PC-9 (cell line): ENCODE measurements around the gene UFC1.

ENCODE experiments used
- EZH2 ChIP-seq: fragments of 200-600 bp; sonication (generic); IDR thresholded peaks from 2 replicates; pipeline ENCODE4 v1.8.0; 2017; ENCODE audit warnings: antibody characterized with exemption, low read depth
- TF ChIP-seq, protein P1 (sequence below): fragments of 200-600 bp; sonication (generic); conservative IDR thresholded peaks from 2 replicates; pipeline ENCODE4 v1.6.1; 2017; ENCODE audit warnings: mixed run types, antibody characterized with exemption, mild to moderate bottlenecking, moderate library complexity

DNA sequence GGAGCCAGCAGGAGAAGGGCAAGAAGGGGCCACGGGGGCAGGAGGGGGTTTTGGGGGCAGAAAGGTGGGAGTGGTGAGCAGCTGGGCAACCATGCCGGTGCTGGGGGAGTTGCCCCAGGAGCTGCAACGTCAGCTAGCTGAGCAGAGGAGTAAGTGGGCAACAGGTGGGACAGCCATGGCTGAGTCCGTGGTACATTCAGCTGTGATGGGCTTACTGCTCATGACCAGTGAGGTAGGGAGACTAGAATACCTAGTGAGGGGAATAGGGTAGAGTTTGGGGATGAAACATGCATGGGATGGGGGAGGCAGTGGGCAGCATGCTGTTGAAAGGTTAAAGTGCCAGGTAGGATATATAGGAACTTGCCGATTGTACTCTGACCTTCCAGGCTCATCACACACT, 7.9 kb downstream of the UFC1 start:
- TF ChIP-seq, protein P1, sequence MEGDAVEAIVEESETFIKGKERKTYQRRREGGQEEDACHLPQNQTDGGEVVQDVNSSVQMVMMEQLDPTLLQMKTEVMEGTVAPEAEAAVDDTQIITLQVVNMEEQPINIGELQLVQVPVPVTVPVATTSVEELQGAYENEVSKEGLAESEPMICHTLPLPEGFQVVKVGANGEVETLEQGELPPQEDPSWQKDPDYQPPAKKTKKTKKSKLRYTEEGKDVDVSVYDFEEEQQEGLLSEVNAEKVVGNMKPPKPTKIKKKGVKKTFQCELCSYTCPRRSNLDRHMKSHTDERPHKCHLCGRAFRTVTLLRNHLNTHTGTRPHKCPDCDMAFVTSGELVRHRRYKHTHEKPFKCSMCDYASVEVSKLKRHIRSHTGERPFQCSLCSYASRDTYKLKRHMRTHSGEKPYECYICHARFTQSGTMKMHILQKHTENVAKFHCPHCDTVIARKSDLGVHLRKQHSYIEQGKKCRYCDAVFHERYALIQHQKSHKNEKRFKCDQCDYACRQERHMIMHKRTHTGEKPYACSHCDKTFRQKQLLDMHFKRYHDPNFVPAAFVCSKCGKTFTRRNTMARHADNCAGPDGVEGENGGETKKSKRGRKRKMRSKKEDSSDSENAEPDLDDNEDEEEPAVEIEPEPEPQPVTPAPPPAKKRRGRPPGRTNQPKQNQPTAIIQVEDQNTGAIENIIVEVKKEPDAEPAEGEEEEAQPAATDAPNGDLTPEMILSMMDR = no peak
- TF ChIP-seq EZH2 = no peak
